Activated gamma-delta T cell (primary cell): ENCODE data around the gene IGF2.

Experiments used
- DNase-seq: peaks from one replicate; lab custom pipeline; 2025; lab: John Stamatoyannopoulos, UW

IGF2 gene

GRCh38 chr11:2091786-2092463 is 47.3 kb downstream of the IGF2 start:
- DNase-seq, result no peak

GRCh38 chr11:2091112-2091746 is 48.0 kb downstream of the IGF2 start:
- DNase-seq, result no peak

- no peak for DNase-seq
These were observed 48.7 kb downstream of the IGF2 start for GRCh38 chr11:2090172-2091111.

GRCh38 chr11:2089536-2090165 is 49.5 kb downstream of the IGF2 start:
- no peak for DNase-seq

- DNase-seq, result no peak
These were observed 50.2 kb downstream of the IGF2 start for GRCh38 chr11:2088746-2089535.

GRCh38 chr11:2088284-2088683 is 50.9 kb downstream of the IGF2 start:
- no peak for DNase-seq

- no peak for DNase-seq
These were observed 52.7 kb downstream of the IGF2 start for GRCh38 chr11:2086239-2087040.

GRCh38 chr11:2085251-2086066 is 53.7 kb downstream of the IGF2 start:
- DNase-seq, result no peak

- no peak for DNase-seq
These were observed 54.5 kb downstream of the IGF2 start for GRCh38 chr11:2084721-2085120.
